HUDEP-2 (cell line): ENCODE measurements around the gene HRAS.
A peak's percentile ranks its signal among the peaks of the same experiment; 100 is the strongest.

ENCODE experiments used
- DNase-seq, 76 experiments: peaks; one replicate each; lab custom pipeline; 2025; ENCODE audit not compliant: unreplicated experiment in 76 of 76; lab: John Stamatoyannopoulos, UW

The HRAS gene

GRCh38 chr11:497565-498296 is 37.6 kb downstream of the HRAS start:
- peak in 33 of 76 experiments; percentile 10 to 65 (median 38) for DNase-seq

GRCh38 chr11:496834-497564 is 38.4 kb downstream of the HRAS start:
- no peak for DNase-seq

- DNase-seq = no peak
Measured at GRCh38 chr11:495537-495931, 39.8 kb downstream of the HRAS start.

GRCh38 chr11:494761-495536 is 40.4 kb downstream of the HRAS start:
- DNase-seq = no peak

- no peak for DNase-seq
Measured at GRCh38 chr11:492427-493226, 42.7 kb downstream of the HRAS start.

GRCh38 chr11:491358-491757 is 44.0 kb downstream of the HRAS start:
- no peak for DNase-seq

GRCh38 chr11:490930-491260 is 44.5 kb downstream of the HRAS start:
- DNase-seq = no peak

- no peak for DNase-seq
Measured at GRCh38 chr11:490186-490929, 45.0 kb downstream of the HRAS start.

- no peak for DNase-seq
Measured at GRCh38 chr11:489610-490185, 45.7 kb downstream of the HRAS start.

- no peak for DNase-seq
Measured at GRCh38 chr11:488992-489391, 46.4 kb downstream of the HRAS start.

GRCh38 chr11:488579-488978 is 46.8 kb downstream of the HRAS start:
- no peak for DNase-seq

GRCh38 chr11:488062-488461 is 47.3 kb downstream of the HRAS start:
- peak in 5 of 76 experiments; percentile 7 to 25 (median 21) for DNase-seq

GRCh38 chr11:487571-488021 is 47.8 kb downstream of the HRAS start:
- DNase-seq = no peak

GRCh38 chr11:486189-486588 is 49.2 kb downstream of the HRAS start:
- no peak for DNase-seq

- DNase-seq = no peak
Measured at GRCh38 chr11:484616-485015, 50.8 kb downstream of the HRAS start.
